Measurements from ENCODE around the gene TMEM117. TPM values are rescaled to one million over a fixed set of nuclear protein-coding genes. Genes with fewer than 3 reads are reported as not detected.

Gene TMEM117
- total RNA-seq, 5 donors from 2014 or later (not counting 1 experiment from before 2014, with no cell fraction given), result 3.3 to 4.4 (median 3.9) TPM

DNA sequence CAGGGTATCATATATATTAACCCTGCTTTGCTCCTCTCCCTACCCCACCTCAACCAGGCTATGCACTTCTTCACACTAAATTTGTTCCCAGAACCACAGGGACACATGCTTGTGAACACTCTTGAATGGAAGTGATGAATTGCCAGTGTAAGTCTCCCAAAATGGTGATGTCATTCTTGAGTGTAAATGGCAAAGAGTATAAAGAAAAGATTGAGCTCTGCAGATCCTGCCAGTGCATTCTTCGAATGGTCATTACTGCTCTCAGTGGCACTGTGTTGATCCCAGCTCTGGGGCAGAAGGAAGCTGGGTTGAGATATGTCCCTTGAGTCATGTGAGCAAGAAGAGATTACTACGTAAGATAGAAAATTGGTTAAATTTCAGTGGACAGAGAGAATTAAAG, 313.1 kb downstream of the TMEM117 start:
- ATAC-seq (replicated peaks in 1 of 4), result no peak
- H3K36me3 ChIP-seq (ENCODE audit: control insufficient read depth in 2 of 2, extremely low read depth in 1 of 2, insufficient read depth in 1 of 2, low read length in 1 of 2), result no peaks in the 10 kb centered on the region
- no peaks in the 10 kb centered on the region for H3K9me3 ChIP-seq
- H3K27me3 ChIP-seq (replicated peaks in 1 of 2; ENCODE audit: control insufficient read depth in 2 of 2, extremely low read depth in 1 of 2, insufficient read depth in 2 of 2, low read length in 1 of 2), result no peaks in the 10 kb centered on the region
- H3K4me1 ChIP-seq (ENCODE audit: control insufficient read depth in 1 of 2, extremely low read depth in 1 of 2, insufficient read depth in 2 of 2, low read length in 2 of 2), result no peaks in the 10 kb centered on the region
- CTCF ChIA-PET, result no interaction called here
- Mint-ChIP-seq H3K27ac (no peak overlapping the region), H3K27me3 (no peaks in the 10 kb centered on the region), H3K4me1 (no peaks in the 10 kb centered on the region), H3K4me3 (no peak overlapping the region), H3K36me3 (peaks cover 14% of the 10 kb centered on the region), H3K9me3 (no peaks in the 10 kb centered on the region)
- WGBS (ENCODE audit: insufficient coverage), result 80% methylated on average over 1 of the region's 2 CpGs
- H3K4me3 ChIP-seq (ENCODE audit: control insufficient read depth in 1 of 2, extremely low read depth in 1 of 2, low read length in 1 of 2), result no peak overlapping the region
- H3K27ac ChIP-seq (ENCODE audit: low read length), result no peak overlapping the region
- POLR2A ChIA-PET, result no interaction called here
- no peak for DNase-seq

DNA sequence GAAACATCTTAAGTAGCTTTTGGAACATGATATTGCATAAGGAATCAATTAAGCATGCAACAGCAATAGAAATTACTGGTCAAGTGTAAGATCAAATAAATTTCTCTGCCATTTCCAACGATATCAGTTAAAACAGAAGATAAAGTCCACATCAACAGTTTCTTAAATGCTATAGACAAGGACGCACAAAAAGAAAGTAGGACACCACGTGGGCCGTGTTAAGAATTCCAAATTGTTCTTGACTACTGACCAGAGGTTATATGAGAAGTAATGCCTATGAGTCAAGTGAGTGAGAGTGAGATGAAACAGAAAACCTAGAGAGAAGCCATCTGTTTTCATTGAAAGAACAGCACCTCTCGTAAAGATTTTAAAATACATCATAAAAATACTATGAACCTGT, 318.2 kb downstream of the TMEM117 start:
- ATAC-seq (replicated peaks in 1 of 4) (no peak), DNase-seq (no peak)
- Histone ChIP-seq H3K4me3 (ENCODE audit: control insufficient read depth in 1 of 2, extremely low read depth in 1 of 2, low read length in 1 of 2) (no peak overlapping the region), H3K27me3 (replicated peaks in 1 of 2; ENCODE audit: control insufficient read depth in 2 of 2, extremely low read depth in 1 of 2, insufficient read depth in 2 of 2, low read length in 1 of 2) (no peaks in the 10 kb centered on the region), H3K36me3 (ENCODE audit: control insufficient read depth in 2 of 2, extremely low read depth in 1 of 2, insufficient read depth in 1 of 2, low read length in 1 of 2) (no peaks in the 10 kb centered on the region), H3K27ac (ENCODE audit: low read length) (no peak overlapping the region), H3K4me1 (ENCODE audit: control insufficient read depth in 1 of 2, extremely low read depth in 1 of 2, insufficient read depth in 2 of 2, low read length in 2 of 2) (no peaks in the 10 kb centered on the region), H3K9me3 (no peaks in the 10 kb centered on the region)
- no peaks in the 10 kb centered on the region for H3K27me3 Mint-ChIP-seq
- no peaks in the 10 kb centered on the region for H3K9me3 Mint-ChIP-seq
- H3K4me1 Mint-ChIP-seq, result no peaks in the 10 kb centered on the region
- peaks cover 7% of the 10 kb centered on the region for H3K36me3 Mint-ChIP-seq
- H3K27ac Mint-ChIP-seq, result no peak overlapping the region
- WGBS (ENCODE audit: insufficient coverage), result no CpG with 5 or more reads among the region's 5 CpGs
- POLR2A ChIA-PET, result no interaction called here
- CTCF ChIA-PET, result no interaction called here
- no peak overlapping the region for H3K4me3 Mint-ChIP-seq

DNA sequence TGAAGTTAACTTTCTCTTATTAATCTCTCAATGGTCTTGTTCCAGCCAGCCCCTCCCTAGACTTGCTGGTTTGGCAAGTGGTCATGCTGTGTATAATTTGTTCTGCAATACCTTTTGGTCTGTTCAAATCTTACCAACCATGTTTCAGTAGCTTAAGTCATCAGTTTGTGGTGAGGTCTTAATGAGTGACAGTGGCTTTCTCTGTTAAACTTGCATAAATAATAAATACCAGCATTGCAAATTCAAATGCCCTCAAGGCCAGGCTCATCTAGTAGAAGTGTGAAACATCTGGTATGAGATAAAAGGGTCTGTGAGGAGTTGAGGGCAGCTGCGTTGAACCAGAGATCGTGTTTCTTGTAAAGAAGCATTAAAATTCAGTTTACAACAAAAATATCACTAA, 319.5 kb downstream of the TMEM117 start:
- no peak overlapping the region for H3K27ac ChIP-seq (ENCODE audit: low read length)
- no peaks in the 10 kb centered on the region for H3K9me3 ChIP-seq
- Mint-ChIP-seq H3K27me3 (no peaks in the 10 kb centered on the region), H3K36me3 (peaks cover 7% of the 10 kb centered on the region), H3K27ac (no peak overlapping the region), H3K4me3 (no peak overlapping the region), H3K9me3 (no peaks in the 10 kb centered on the region), H3K4me1 (no peaks in the 10 kb centered on the region)
- no CpG with 5 or more reads among the region's 2 CpGs for WGBS (ENCODE audit: insufficient coverage)
- H3K27me3 ChIP-seq (replicated peaks in 1 of 2; ENCODE audit: control insufficient read depth in 2 of 2, extremely low read depth in 1 of 2, insufficient read depth in 2 of 2, low read length in 1 of 2), result no peaks in the 10 kb centered on the region
- no peaks in the 10 kb centered on the region for H3K36me3 ChIP-seq (ENCODE audit: control insufficient read depth in 2 of 2, extremely low read depth in 1 of 2, insufficient read depth in 1 of 2, low read length in 1 of 2)
- H3K4me3 ChIP-seq (ENCODE audit: control insufficient read depth in 1 of 2, extremely low read depth in 1 of 2, low read length in 1 of 2), result no peak overlapping the region
- ATAC-seq (replicated peaks in 1 of 4), result no peak
- ChIA-PET CTCF (interaction anchor here (0.5 to 0.7 kb wide), 2 partner anchors 28 to 447 kb away, joined by 3 to 4 read pairs; no protein-coding TSS in a partner anchor), POLR2A (interaction anchor here in 1 of 2 donors (0.6 kb wide), 1 partner anchor 134 kb away, joined by 3 read pairs; no protein-coding TSS in a partner anchor)
- DNase-seq, result no peak
- no peaks in the 10 kb centered on the region for H3K4me1 ChIP-seq (ENCODE audit: control insufficient read depth in 1 of 2, extremely low read depth in 1 of 2, insufficient read depth in 2 of 2, low read length in 2 of 2)

DNA sequence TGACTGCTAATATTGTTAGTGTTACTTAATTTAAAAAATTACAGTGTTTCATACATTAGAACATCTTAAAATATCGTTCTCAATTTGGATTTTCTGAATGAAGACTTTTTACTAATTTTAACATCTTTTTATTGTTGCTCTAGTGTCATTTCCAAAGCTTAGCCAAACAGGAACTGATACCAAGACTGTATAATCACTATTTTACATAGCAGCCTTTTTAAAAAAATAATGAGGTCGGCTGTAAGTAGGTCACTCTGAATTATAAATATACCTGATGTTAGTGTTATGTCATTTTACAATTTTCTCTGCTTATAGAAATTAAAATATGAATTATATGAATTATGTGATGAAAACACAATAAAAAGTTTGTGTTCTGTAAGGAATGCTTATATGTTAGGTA, 321.5 kb downstream of the TMEM117 start:
- H3K27ac ChIP-seq (ENCODE audit: low read length), result no peak overlapping the region
- no peak overlapping the region for H3K4me3 Mint-ChIP-seq
- H3K4me3 ChIP-seq (ENCODE audit: control insufficient read depth in 1 of 2, extremely low read depth in 1 of 2, low read length in 1 of 2), result no peak overlapping the region
- no peaks in the 10 kb centered on the region for H3K9me3 ChIP-seq
- H3K36me3 ChIP-seq (ENCODE audit: control insufficient read depth in 2 of 2, extremely low read depth in 1 of 2, insufficient read depth in 1 of 2, low read length in 1 of 2), result no peaks in the 10 kb centered on the region
- H3K36me3 Mint-ChIP-seq, result peaks cover 7% of the 10 kb centered on the region
- POLR2A ChIA-PET, result no interaction called here
- CTCF ChIA-PET, result no interaction called here
- DNase-seq (no peak), ATAC-seq (replicated peaks in 1 of 4) (no peak)
- no peaks in the 10 kb centered on the region for H3K4me1 ChIP-seq (ENCODE audit: control insufficient read depth in 1 of 2, extremely low read depth in 1 of 2, insufficient read depth in 2 of 2, low read length in 2 of 2)
- H3K4me1 Mint-ChIP-seq, result no peaks in the 10 kb centered on the region
- no peaks in the 10 kb centered on the region for H3K27me3 ChIP-seq (replicated peaks in 1 of 2; ENCODE audit: control insufficient read depth in 2 of 2, extremely low read depth in 1 of 2, insufficient read depth in 2 of 2, low read length in 1 of 2)
- WGBS (ENCODE audit: insufficient coverage), result no CpG with 5 or more reads among the region's 2 CpGs
- no peaks in the 10 kb centered on the region for H3K9me3 Mint-ChIP-seq
- H3K27me3 Mint-ChIP-seq, result no peaks in the 10 kb centered on the region
- H3K27ac Mint-ChIP-seq, result no peak overlapping the region

- CTCF ChIA-PET, result no interaction called here
- Histone ChIP-seq H3K27me3 (replicated peaks in 1 of 2; ENCODE audit: control insufficient read depth in 2 of 2, extremely low read depth in 1 of 2, insufficient read depth in 2 of 2, low read length in 1 of 2) (no peaks in the 10 kb centered on the region), H3K9me3 (no peaks in the 10 kb centered on the region), H3K4me1 (ENCODE audit: control insufficient read depth in 1 of 2, extremely low read depth in 1 of 2, insufficient read depth in 2 of 2, low read length in 2 of 2) (no peaks in the 10 kb centered on the region), H3K27ac (ENCODE audit: low read length) (no peak overlapping the region), H3K36me3 (ENCODE audit: control insufficient read depth in 2 of 2, extremely low read depth in 1 of 2, insufficient read depth in 1 of 2, low read length in 1 of 2) (no peaks in the 10 kb centered on the region), H3K4me3 (ENCODE audit: control insufficient read depth in 1 of 2, extremely low read depth in 1 of 2, low read length in 1 of 2) (no peak overlapping the region)
- ATAC-seq (replicated peaks in 1 of 4) (no peak), DNase-seq (no peak)
- POLR2A ChIA-PET, result no interaction called here
- 90% methylated on average over 2 of the region's 2 CpGs for WGBS (ENCODE audit: insufficient coverage)
- H3K9me3 Mint-ChIP-seq, result no peaks in the 10 kb centered on the region
- H3K27ac Mint-ChIP-seq, result no peak overlapping the region
- H3K4me3 Mint-ChIP-seq, result no peak overlapping the region
- H3K4me1 Mint-ChIP-seq, result no peaks in the 10 kb centered on the region
- peaks cover 7% of the 10 kb centered on the region for H3K36me3 Mint-ChIP-seq
- no peaks in the 10 kb centered on the region for H3K27me3 Mint-ChIP-seq
These were observed 322.9 kb downstream of the TMEM117 start for GRCh38 chr12:44158746-44159145.

GRCh38 chr12:44159216-44159615, 323.3 kb downstream of the TMEM117 start:
- H3K4me3 ChIP-seq (ENCODE audit: control insufficient read depth in 1 of 2, extremely low read depth in 1 of 2, low read length in 1 of 2), result no peak overlapping the region
- Mint-ChIP-seq H3K36me3 (peaks cover 4% of the 10 kb centered on the region), H3K9me3 (no peaks in the 10 kb centered on the region), H3K27ac (no peak overlapping the region), H3K4me1 (no peaks in the 10 kb centered on the region), H3K4me3 (no peak overlapping the region), H3K27me3 (no peaks in the 10 kb centered on the region)
- no peaks in the 10 kb centered on the region for H3K36me3 ChIP-seq (ENCODE audit: control insufficient read depth in 2 of 2, extremely low read depth in 1 of 2, insufficient read depth in 1 of 2, low read length in 1 of 2)
- CTCF ChIA-PET, result no interaction called here
- ATAC-seq (replicated peaks in 1 of 4) (no peak), DNase-seq (no peak)
- no peaks in the 10 kb centered on the region for H3K4me1 ChIP-seq (ENCODE audit: control insufficient read depth in 1 of 2, extremely low read depth in 1 of 2, insufficient read depth in 2 of 2, low read length in 2 of 2)
- H3K27me3 ChIP-seq (replicated peaks in 1 of 2; ENCODE audit: control insufficient read depth in 2 of 2, extremely low read depth in 1 of 2, insufficient read depth in 2 of 2, low read length in 1 of 2), result no peaks in the 10 kb centered on the region
- H3K27ac ChIP-seq (ENCODE audit: low read length), result no peak overlapping the region
- H3K9me3 ChIP-seq, result no peaks in the 10 kb centered on the region
- POLR2A ChIA-PET, result no interaction called here

DNA sequence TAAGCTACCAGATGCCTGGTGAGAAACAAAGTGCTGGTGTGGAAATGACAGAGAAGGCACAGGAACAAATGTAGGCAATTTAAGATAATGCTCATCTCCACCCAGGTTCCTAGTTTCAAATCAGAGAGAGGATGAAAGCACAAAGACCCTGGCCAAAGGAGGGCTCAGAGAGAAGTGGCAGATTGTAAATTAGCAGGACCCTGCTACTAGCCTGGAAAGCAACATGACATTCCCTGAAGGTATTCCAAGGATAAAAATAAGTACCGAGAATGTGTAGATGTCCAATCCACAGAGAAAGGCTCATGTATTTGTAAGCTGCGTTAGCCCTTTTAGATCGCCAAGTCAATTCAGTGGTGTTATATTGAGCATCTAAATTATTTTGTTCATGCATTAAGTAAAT, 324.0 kb downstream of the TMEM117 start:
- H3K9me3 Mint-ChIP-seq, result no peaks in the 10 kb centered on the region
- no peak for ATAC-seq (replicated peaks in 1 of 4)
- Histone ChIP-seq H3K4me3 (ENCODE audit: control insufficient read depth in 1 of 2, extremely low read depth in 1 of 2, low read length in 1 of 2) (no peak overlapping the region), H3K27me3 (replicated peaks in 1 of 2; ENCODE audit: control insufficient read depth in 2 of 2, extremely low read depth in 1 of 2, insufficient read depth in 2 of 2, low read length in 1 of 2) (no peaks in the 10 kb centered on the region), H3K36me3 (ENCODE audit: control insufficient read depth in 2 of 2, extremely low read depth in 1 of 2, insufficient read depth in 1 of 2, low read length in 1 of 2) (no peaks in the 10 kb centered on the region), H3K9me3 (no peaks in the 10 kb centered on the region), H3K27ac (ENCODE audit: low read length) (no peak overlapping the region), H3K4me1 (ENCODE audit: control insufficient read depth in 1 of 2, extremely low read depth in 1 of 2, insufficient read depth in 2 of 2, low read length in 2 of 2) (no peaks in the 10 kb centered on the region)
- DNase-seq, result no peak
- 100% methylated on average over 1 of the region's 3 CpGs for whole genome bisulfite sequencing (ENCODE audit: insufficient coverage)
- POLR2A ChIA-PET, result no interaction called here
- no peak overlapping the region for H3K4me3 Mint-ChIP-seq
- no peaks in the 10 kb centered on the region for H3K27me3 Mint-ChIP-seq
- H3K4me1 Mint-ChIP-seq, result no peaks in the 10 kb centered on the region
- CTCF ChIA-PET, result no interaction called here
- no peak overlapping the region for H3K27ac Mint-ChIP-seq
- H3K36me3 Mint-ChIP-seq, result peaks cover 3% of the 10 kb centered on the region
